Activated naive CD8-positive, alpha-beta T cell treated with anti-CD3 and anti-CD28 coated beads for 36 hours (primary cell): ENCODE data around the gene LCLAT1. TPM values are rescaled to one million over a fixed set of nuclear protein-coding genes. Genes with fewer than 3 reads are reported as not detected.

ENCODE experiments used
- DNase-seq: peaks from one replicate; pipeline ENCODE4 v3.0.0; 2021
- H3K27ac Mint-ChIP-seq: one replicate; pipeline ENCODE4 v1.8.0; 2022; ENCODE audit warnings: mild to moderate bottlenecking, moderate library complexity, mixed read lengths
- H3K27me3 Mint-ChIP-seq: one replicate; pipeline ENCODE4 v1.8.0; 2022; ENCODE audit warnings: mild to moderate bottlenecking, mixed read lengths
- H3K36me3 Mint-ChIP-seq: one replicate; pipeline ENCODE4 v1.8.0; 2021; ENCODE audit warnings: mild to moderate bottlenecking, mixed read lengths
- H3K4me1 Mint-ChIP-seq: one replicate; pipeline ENCODE4 v1.8.0; 2021; ENCODE audit warnings: mixed read lengths
- H3K4me3 Mint-ChIP-seq: one replicate; pipeline ENCODE4 v1.8.0; 2022; ENCODE audit warnings: mild to moderate bottlenecking, moderate library complexity, mixed read lengths
- H3K9me3 Mint-ChIP-seq: one replicate; pipeline ENCODE4 v1.8.0; 2022; ENCODE audit warnings: mixed read lengths
- total RNA-seq, 2 experiments: library from RNA; stranded (reverse); gene quantifications; one replicate each; pipeline ENCODE4 v1.2.3, GENCODE V29; 2021

LCLAT1 gene
- total RNA-seq, 2 experiments from 2014 or later = 26.6 to 31.5 TPM

- H3K9me3 Mint-ChIP-seq = no peaks in the 10 kb centered on the region
- H3K36me3 Mint-ChIP-seq = no peaks in the 10 kb centered on the region
- DNase-seq = no peak
- H3K4me1 Mint-ChIP-seq = peaks cover 1% of the 10 kb centered on the region
- H3K27me3 Mint-ChIP-seq = no peaks in the 10 kb centered on the region
- H3K27ac Mint-ChIP-seq = no peak overlapping the region
- H3K4me3 Mint-ChIP-seq = no peak overlapping the region
Observed at GRCh38 chr2:30688956-30689401, 241.9 kb downstream of the LCLAT1 start.

GRCh38 chr2:30689496-30690125 is 242.6 kb downstream of the LCLAT1 start:
- Mint-ChIP-seq H3K36me3 (no peaks in the 10 kb centered on the region), H3K4me1 (peaks cover 1% of the 10 kb centered on the region), H3K9me3 (no peaks in the 10 kb centered on the region), H3K4me3 (no peak overlapping the region), H3K27me3 (no peaks in the 10 kb centered on the region), H3K27ac (no peak overlapping the region)
- no peak for DNase-seq

- H3K27ac Mint-ChIP-seq = no peak overlapping the region
- no peak for DNase-seq
- H3K27me3 Mint-ChIP-seq = no peaks in the 10 kb centered on the region
- H3K36me3 Mint-ChIP-seq = no peaks in the 10 kb centered on the region
- peaks cover 1% of the 10 kb centered on the region for H3K4me1 Mint-ChIP-seq
- no peak overlapping the region for H3K4me3 Mint-ChIP-seq
- no peaks in the 10 kb centered on the region for H3K9me3 Mint-ChIP-seq
Observed at GRCh38 chr2:30690126-30690561, 243.1 kb downstream of the LCLAT1 start.

- no peak for DNase-seq
- H3K4me3 Mint-ChIP-seq = no peak overlapping the region
- H3K4me1 Mint-ChIP-seq = peaks cover 1% of the 10 kb centered on the region
- H3K27me3 Mint-ChIP-seq = no peaks in the 10 kb centered on the region
- H3K9me3 Mint-ChIP-seq = no peaks in the 10 kb centered on the region
- no peaks in the 10 kb centered on the region for H3K36me3 Mint-ChIP-seq
- H3K27ac Mint-ChIP-seq = no peak overlapping the region
Observed at GRCh38 chr2:30691091-30691947, 244.3 kb downstream of the LCLAT1 start.

- no peak overlapping the region for H3K4me3 Mint-ChIP-seq
- no peak for DNase-seq
- no peaks in the 10 kb centered on the region for H3K27me3 Mint-ChIP-seq
- no peaks in the 10 kb centered on the region for H3K36me3 Mint-ChIP-seq
- no peak overlapping the region for H3K27ac Mint-ChIP-seq
- H3K9me3 Mint-ChIP-seq = no peaks in the 10 kb centered on the region
- H3K4me1 Mint-ChIP-seq = peaks cover 1% of the 10 kb centered on the region
Observed at GRCh38 chr2:30691948-30692828, 245.1 kb downstream of the LCLAT1 start.

GRCh38 chr2:30692829-30693275 is 245.8 kb downstream of the LCLAT1 start:
- no peak for DNase-seq
- no peak overlapping the region for H3K27ac Mint-ChIP-seq
- H3K27me3 Mint-ChIP-seq = no peaks in the 10 kb centered on the region
- peaks cover 1% of the 10 kb centered on the region for H3K4me1 Mint-ChIP-seq
- H3K4me3 Mint-ChIP-seq = no peak overlapping the region
- H3K36me3 Mint-ChIP-seq = no peaks in the 10 kb centered on the region
- peaks cover 3% of the 10 kb centered on the region for H3K9me3 Mint-ChIP-seq

Other genes starting within 250 kb of the LCLAT1 start
- 10 to 100 TPM; 85.0 to 89.2 TPM for gene LBH, start 215.7 kb upstream of the LCLAT1 start, total RNA-seq